Osteocyte (in vitro differentiated cells): ENCODE results near the gene ZNF593OS. TPM values are rescaled to one million over a fixed set of nuclear protein-coding genes. Genes with fewer than 3 reads are reported as not detected.

ENCODE experiments used
- DNase-seq: peaks from one replicate; pipeline ENCODE4 v3.0.0; 2021; ENCODE audit warnings: mixed read lengths; ENCODE audit not compliant: unreplicated experiment; ENCODE audit errors: extremely low spot score
- H3K27ac Mint-ChIP-seq: one replicate; pipeline ENCODE4 v1.8.0; 2021; ENCODE audit warnings: mild to moderate bottlenecking, mixed read lengths; ENCODE audit not compliant: unreplicated experiment
- H3K27me3 Mint-ChIP-seq: one replicate; pipeline ENCODE4 v1.8.0; 2021; ENCODE audit warnings: mixed read lengths; ENCODE audit not compliant: unreplicated experiment
- H3K36me3 Mint-ChIP-seq: one replicate; pipeline ENCODE4 v1.8.0; 2021; ENCODE audit warnings: mixed read lengths; ENCODE audit not compliant: unreplicated experiment
- H3K4me1 Mint-ChIP-seq: one replicate; pipeline ENCODE4 v1.8.0; 2021; ENCODE audit warnings: mixed read lengths; ENCODE audit not compliant: unreplicated experiment
- H3K4me3 Mint-ChIP-seq: one replicate; pipeline ENCODE4 v1.8.0; 2021; ENCODE audit warnings: mild to moderate bottlenecking, moderate library complexity, mixed read lengths; ENCODE audit not compliant: unreplicated experiment
- H3K9me3 Mint-ChIP-seq: one replicate; pipeline ENCODE4 v1.8.0; 2021; ENCODE audit warnings: mixed read lengths; ENCODE audit not compliant: unreplicated experiment
- CTCF ChIP-seq: fragments of 200-600 bp; sonication (generic); IDR thresholded peaks from 2 replicates; pipeline ENCODE4 v1.5.0; 2021; ENCODE audit warnings: antibody characterized with exemption, mild to moderate bottlenecking, moderate library complexity
- total RNA-seq: library from RNA; stranded (reverse); gene quantifications from 2 replicates; pipeline ENCODE4 v1.2.1, GENCODE V29; 2021

The ZNF593OS gene
- total RNA-seq, 1 donor from 2014 or later = not detected

DNA sequence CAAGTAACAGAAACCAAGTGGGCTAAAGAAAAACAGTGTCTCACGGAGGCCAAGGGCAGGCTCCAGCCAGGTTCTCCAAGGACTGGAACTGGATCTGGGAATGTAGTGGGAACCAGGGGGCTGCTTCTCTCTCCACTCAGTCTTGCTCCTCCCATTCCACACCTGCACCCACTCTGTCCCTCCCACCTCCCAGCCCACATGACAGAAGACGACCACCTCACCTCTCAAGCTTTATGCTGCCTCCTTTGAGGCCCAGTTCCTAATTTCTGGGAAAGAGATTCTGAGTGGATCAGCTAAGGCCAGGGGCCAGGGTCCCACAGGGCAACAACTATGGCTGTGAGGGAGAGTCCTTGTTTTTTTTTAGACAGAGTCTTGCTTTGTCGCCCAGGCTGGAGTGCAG, 43.6 kb upstream of the ZNF593OS start:
- H3K27me3 Mint-ChIP-seq = peaks cover 30% of the 10 kb centered on the region
- H3K9me3 Mint-ChIP-seq = no peaks in the 10 kb centered on the region
- no peak for TF ChIP-seq CTCF
- H3K27ac Mint-ChIP-seq = no peak overlapping the region
- peaks cover 5% of the 10 kb centered on the region for H3K4me1 Mint-ChIP-seq
- no peak overlapping the region for H3K4me3 Mint-ChIP-seq
- no peaks in the 10 kb centered on the region for H3K36me3 Mint-ChIP-seq
- no peak for DNase-seq

DNA sequence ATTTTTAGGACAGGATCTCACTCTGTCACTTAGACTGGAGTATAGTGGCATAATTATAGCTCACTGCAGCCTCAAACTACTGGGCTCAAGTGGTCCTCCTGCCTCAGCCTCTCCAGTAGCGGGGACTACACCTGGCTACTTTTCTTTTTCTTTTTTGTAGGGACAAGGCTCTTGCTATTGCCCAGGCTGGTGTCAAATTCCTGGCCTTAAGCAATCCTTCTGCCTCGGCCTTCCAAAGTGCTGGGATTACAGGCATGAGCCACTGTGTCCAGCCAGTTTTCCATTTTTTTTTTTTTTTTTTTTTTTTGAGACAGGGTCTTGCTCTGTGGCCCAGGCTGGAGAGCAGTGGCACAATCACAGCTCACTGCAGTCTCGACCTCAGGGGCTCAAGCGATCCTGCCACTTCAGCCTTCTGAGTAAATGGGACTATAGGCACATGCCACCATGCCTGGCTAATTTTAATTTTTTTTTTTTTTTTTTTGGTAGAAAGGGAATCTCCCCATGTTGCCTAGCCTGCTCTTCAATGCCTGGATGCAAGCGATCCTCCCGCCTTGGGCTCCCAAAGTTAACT, 41.8 kb upstream of the ZNF593OS start:
- Mint-ChIP-seq H3K4me1 (no peaks in the 10 kb centered on the region), H3K4me3 (no peak overlapping the region), H3K27me3 (peaks cover 38% of the 10 kb centered on the region), H3K9me3 (no peaks in the 10 kb centered on the region), H3K27ac (no peak overlapping the region), H3K36me3 (no peaks in the 10 kb centered on the region)
- DNase-seq = no peak
- no peak for TF ChIP-seq CTCF

DNA sequence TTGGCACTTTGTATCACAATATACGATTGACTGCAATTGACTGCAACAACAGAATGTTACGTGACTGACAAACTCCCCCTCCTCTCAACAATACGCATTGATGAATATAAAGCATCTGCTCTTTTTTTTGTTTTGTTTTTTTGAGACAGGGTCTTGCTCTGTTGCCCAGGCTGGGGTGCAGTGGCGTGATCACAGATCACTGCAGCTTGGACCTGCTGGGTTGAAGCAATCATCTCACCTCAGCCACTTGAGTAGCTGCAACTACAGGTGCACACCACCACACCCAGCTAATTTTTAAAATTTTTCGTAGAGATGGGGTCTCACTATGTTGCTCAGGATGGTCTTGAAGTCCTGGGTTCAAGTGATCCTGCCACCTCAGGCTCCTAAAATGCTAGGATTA, 41.1 kb upstream of the ZNF593OS start:
- DNase-seq = no peak
- no peak overlapping the region for H3K4me3 Mint-ChIP-seq
- peaks cover 38% of the 10 kb centered on the region for H3K27me3 Mint-ChIP-seq
- no peak overlapping the region for H3K27ac Mint-ChIP-seq
- no peaks in the 10 kb centered on the region for H3K4me1 Mint-ChIP-seq
- H3K36me3 Mint-ChIP-seq = no peaks in the 10 kb centered on the region
- no peaks in the 10 kb centered on the region for H3K9me3 Mint-ChIP-seq
- TF ChIP-seq CTCF = no peak

- DNase-seq = no peak
- TF ChIP-seq CTCF = no peak
- H3K4me1 Mint-ChIP-seq = no peaks in the 10 kb centered on the region
- H3K36me3 Mint-ChIP-seq = no peaks in the 10 kb centered on the region
- H3K27ac Mint-ChIP-seq = no peak overlapping the region
- peaks cover 29% of the 10 kb centered on the region for H3K27me3 Mint-ChIP-seq
- no peak overlapping the region for H3K4me3 Mint-ChIP-seq
- H3K9me3 Mint-ChIP-seq = no peaks in the 10 kb centered on the region
Measured at GRCh38 chr1:26210147-26210870, 38.7 kb upstream of the ZNF593OS start.

- Mint-ChIP-seq H3K9me3 (no peaks in the 10 kb centered on the region), H3K4me1 (no peaks in the 10 kb centered on the region), H3K27ac (no peak overlapping the region), H3K27me3 (peaks cover 23% of the 10 kb centered on the region), H3K36me3 (no peaks in the 10 kb centered on the region), H3K4me3 (no peak overlapping the region)
- DNase-seq = no peak
- TF ChIP-seq CTCF = no peak
Measured at GRCh38 chr1:26203642-26204318, 32.1 kb upstream of the ZNF593OS start.
